Measurements from ENCODE around the gene LRMDA. TPM values are rescaled to one million over a fixed set of nuclear protein-coding genes. Genes with fewer than 3 reads are reported as not detected.

LRMDA gene
- total and polyA plus RNA-seq, 2 of the 13 experiments (the other 11 are each of a cell fraction or from before 2014, with no cell fraction given), result 13.4 to 22.0 TPM

DNA sequence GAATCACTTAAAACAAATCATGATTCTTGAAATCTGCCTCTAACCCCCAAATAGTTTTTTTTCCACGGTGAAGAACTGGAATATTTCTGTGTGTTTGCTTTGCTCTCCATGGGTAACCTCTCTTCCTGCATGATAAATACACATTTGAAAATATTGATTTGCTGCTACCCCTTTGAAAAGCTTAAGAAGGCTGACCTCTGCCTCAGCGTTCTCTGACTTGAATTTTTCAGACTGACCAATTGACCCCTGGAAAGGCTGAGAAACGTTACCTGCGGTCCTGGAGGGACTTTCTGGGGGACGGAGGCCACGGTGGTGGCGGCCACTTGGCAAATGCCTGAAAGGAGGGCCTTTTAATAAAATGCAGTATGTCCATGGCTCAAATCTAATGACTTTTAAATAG, 520.2 kb downstream of the LRMDA start (continued):
- no peak for TF ChIP-seq ZNF609 (CRISPR knock-in tag; IDR thresholded peaks at IDR 0.05; ENCODE audit: borderline replicate concordance)
- no peak for TF ChIP-seq ZNF776 (CRISPR knock-in tag; IDR thresholded peaks at IDR 0.05)
- TF ChIP-seq, protein P1, sequence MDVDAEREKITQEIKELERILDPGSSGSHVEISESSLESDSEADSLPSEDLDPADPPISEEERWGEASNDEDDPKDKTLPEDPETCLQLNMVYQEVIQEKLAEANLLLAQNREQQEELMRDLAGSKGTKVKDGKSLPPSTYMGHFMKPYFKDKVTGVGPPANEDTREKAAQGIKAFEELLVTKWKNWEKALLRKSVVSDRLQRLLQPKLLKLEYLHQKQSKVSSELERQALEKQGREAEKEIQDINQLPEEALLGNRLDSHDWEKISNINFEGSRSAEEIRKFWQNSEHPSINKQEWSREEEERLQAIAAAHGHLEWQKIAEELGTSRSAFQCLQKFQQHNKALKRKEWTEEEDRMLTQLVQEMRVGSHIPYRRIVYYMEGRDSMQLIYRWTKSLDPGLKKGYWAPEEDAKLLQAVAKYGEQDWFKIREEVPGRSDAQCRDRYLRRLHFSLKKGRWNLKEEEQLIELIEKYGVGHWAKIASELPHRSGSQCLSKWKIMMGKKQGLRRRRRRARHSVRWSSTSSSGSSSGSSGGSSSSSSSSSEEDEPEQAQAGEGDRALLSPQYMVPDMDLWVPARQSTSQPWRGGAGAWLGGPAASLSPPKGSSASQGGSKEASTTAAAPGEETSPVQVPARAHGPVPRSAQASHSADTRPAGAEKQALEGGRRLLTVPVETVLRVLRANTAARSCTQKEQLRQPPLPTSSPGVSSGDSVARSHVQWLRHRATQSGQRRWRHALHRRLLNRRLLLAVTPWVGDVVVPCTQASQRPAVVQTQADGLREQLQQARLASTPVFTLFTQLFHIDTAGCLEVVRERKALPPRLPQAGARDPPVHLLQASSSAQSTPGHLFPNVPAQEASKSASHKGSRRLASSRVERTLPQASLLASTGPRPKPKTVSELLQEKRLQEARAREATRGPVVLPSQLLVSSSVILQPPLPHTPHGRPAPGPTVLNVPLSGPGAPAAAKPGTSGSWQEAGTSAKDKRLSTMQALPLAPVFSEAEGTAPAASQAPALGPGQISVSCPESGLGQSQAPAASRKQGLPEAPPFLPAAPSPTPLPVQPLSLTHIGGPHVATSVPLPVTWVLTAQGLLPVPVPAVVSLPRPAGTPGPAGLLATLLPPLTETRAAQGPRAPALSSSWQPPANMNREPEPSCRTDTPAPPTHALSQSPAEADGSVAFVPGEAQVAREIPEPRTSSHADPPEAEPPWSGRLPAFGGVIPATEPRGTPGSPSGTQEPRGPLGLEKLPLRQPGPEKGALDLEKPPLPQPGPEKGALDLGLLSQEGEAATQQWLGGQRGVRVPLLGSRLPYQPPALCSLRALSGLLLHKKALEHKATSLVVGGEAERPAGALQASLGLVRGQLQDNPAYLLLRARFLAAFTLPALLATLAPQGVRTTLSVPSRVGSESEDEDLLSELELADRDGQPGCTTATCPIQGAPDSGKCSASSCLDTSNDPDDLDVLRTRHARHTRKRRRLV (CRISPR knock-in tag; IDR thresholded peaks at IDR 0.05), result no peak
- no peak for TF ChIP-seq PHB2 (IDR thresholded peaks at IDR 0.05; ENCODE audit: partially characterized antibody)
- TF ChIP-seq CSRNP1 (CRISPR knock-in tag; IDR thresholded peaks at IDR 0.05), result no peak
- TF ChIP-seq SMARCE1 (IDR thresholded peaks at IDR 0.05; ENCODE audit: borderline replicate concordance), result no peak
- TF ChIP-seq, protein P2, sequence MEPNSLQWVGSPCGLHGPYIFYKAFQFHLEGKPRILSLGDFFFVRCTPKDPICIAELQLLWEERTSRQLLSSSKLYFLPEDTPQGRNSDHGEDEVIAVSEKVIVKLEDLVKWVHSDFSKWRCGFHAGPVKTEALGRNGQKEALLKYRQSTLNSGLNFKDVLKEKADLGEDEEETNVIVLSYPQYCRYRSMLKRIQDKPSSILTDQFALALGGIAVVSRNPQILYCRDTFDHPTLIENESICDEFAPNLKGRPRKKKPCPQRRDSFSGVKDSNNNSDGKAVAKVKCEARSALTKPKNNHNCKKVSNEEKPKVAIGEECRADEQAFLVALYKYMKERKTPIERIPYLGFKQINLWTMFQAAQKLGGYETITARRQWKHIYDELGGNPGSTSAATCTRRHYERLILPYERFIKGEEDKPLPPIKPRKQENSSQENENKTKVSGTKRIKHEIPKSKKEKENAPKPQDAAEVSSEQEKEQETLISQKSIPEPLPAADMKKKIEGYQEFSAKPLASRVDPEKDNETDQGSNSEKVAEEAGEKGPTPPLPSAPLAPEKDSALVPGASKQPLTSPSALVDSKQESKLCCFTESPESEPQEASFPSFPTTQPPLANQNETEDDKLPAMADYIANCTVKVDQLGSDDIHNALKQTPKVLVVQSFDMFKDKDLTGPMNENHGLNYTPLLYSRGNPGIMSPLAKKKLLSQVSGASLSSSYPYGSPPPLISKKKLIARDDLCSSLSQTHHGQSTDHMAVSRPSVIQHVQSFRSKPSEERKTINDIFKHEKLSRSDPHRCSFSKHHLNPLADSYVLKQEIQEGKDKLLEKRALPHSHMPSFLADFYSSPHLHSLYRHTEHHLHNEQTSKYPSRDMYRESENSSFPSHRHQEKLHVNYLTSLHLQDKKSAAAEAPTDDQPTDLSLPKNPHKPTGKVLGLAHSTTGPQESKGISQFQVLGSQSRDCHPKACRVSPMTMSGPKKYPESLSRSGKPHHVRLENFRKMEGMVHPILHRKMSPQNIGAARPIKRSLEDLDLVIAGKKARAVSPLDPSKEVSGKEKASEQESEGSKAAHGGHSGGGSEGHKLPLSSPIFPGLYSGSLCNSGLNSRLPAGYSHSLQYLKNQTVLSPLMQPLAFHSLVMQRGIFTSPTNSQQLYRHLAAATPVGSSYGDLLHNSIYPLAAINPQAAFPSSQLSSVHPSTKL (CRISPR knock-in tag; IDR thresholded peaks at IDR 0.05), result peak; percentile 58; the same call in 1 of the 2 replicates
- no peak for TF ChIP-seq ZFP37 (CRISPR knock-in tag; IDR thresholded peaks at IDR 0.05; ENCODE audit: borderline replicate concordance)
- no peak for TF ChIP-seq SSRP1 (CRISPR knock-in tag; IDR thresholded peaks at IDR 0.05)
- no peak for TF ChIP-seq HIVEP1 (CRISPR knock-in tag; IDR thresholded peaks at IDR 0.05)
- no peak for TF ChIP-seq KAT7 (CRISPR knock-in tag; IDR thresholded peaks at IDR 0.05; ENCODE audit: borderline replicate concordance)
- no peak for TF ChIP-seq SP140L (CRISPR knock-in tag; IDR thresholded peaks at IDR 0.05; ENCODE audit: borderline replicate concordance)
- peak in 1 of 2 experiments; percentile 46; a peak in 1 of 4 replicates for TF ChIP-seq EP300 (IDR thresholded peaks at IDR 0.05; ENCODE audit: low read depth in 2 of 2, low read length in 2 of 2)
- no peak for TF ChIP-seq EP300 (CRISPR knock-in tag; IDR thresholded peaks at IDR 0.05; ENCODE audit: borderline replicate concordance)
- TF ChIP-seq ZNF34 (CRISPR knock-in tag; IDR thresholded peaks at IDR 0.05; ENCODE audit: borderline replicate concordance), result no peak

Data from HepG2 (cell line).